KMS-11 (cell line): ENCODE data around the gene DIPK1B.
A peak's percentile ranks its signal among the peaks of the same experiment; 100 is the strongest.

Experiments used
- H2AFZ ChIP-seq: fragments of 200-600 bp; sonication (generic); 2 replicates; pipeline ENCODE4 v1.6.1; 2016; ENCODE audit warnings: antibody characterized with exemption, mixed run types, low read depth
- H3K27ac ChIP-seq: fragments of 200-600 bp; sonication (generic); 2 replicates; pipeline ENCODE4 v1.6.1; 2016; ENCODE audit warnings: mild to moderate bottlenecking, mixed run types
- H3K27me3 ChIP-seq: fragments of 200-600 bp; sonication (generic); 2 replicates; pipeline ENCODE4 v1.6.1; 2017; ENCODE audit warnings: mild to moderate bottlenecking, low read depth, mixed run types, moderate library complexity; ENCODE audit not compliant: insufficient read depth
- H3K36me3 ChIP-seq: fragments of 200-600 bp; sonication (generic); 2 replicates; pipeline ENCODE4 v1.6.1; 2017; ENCODE audit warnings: mild to moderate bottlenecking, mixed run types; ENCODE audit not compliant: insufficient read depth
- H3K4me1 ChIP-seq: fragments of 200-600 bp; sonication (generic); 2 replicates; pipeline ENCODE4 v1.6.1; 2016; ENCODE audit warnings: mild to moderate bottlenecking, low read depth, mixed run types; ENCODE audit not compliant: poor library complexity, severe bottlenecking
- H3K4me2 ChIP-seq: fragments of 200-600 bp; sonication (generic); 2 replicates; pipeline ENCODE4 v1.7.0; 2016; ENCODE audit warnings: mild to moderate bottlenecking, mixed run types
- H3K4me3 ChIP-seq: fragments of 200-600 bp; sonication (generic); IDR thresholded peaks from 2 replicates; pipeline ENCODE4 v1.6.1; 2017; ENCODE audit warnings: low read depth, low read length, mixed read lengths; ENCODE audit not compliant: insufficient read depth
- H3K79me2 ChIP-seq: fragments of 200-600 bp; sonication (generic); 2 replicates; pipeline ENCODE4 v1.6.1; 2016; ENCODE audit warnings: low read depth, mixed run types; ENCODE audit not compliant: insufficient read depth
- H3K9ac ChIP-seq: fragments of 200-600 bp; sonication (generic); 2 replicates; pipeline ENCODE4 v1.6.1; 2016; ENCODE audit warnings: mild to moderate bottlenecking, mixed run types
- H4K20me1 ChIP-seq: fragments of 200-600 bp; sonication (generic); 2 replicates; pipeline ENCODE4 v1.6.1; 2016; ENCODE audit warnings: mild to moderate bottlenecking, mixed run types; ENCODE audit not compliant: insufficient read depth
- CTCF ChIP-seq: fragments of 200-600 bp; sonication (generic); conservative IDR thresholded peaks from 2 replicates; pipeline ENCODE4 v1.6.1; 2017; ENCODE audit warnings: low read depth, mild to moderate bottlenecking, antibody characterized with exemption, low read length, moderate library complexity, mixed read lengths

Gene DIPK1B

GRCh38 chr9:136685790-136686533 is 26.4 kb upstream of the DIPK1B start:
- Histone ChIP-seq H3K79me2 (peaks cover 16% of the 10 kb centered on the region; the same call in 1 of the 2 replicates), H2AFZ (no peak overlapping the region), H3K9ac (peak overlapping the region; percentile 70; the same call in 1 of the 2 replicates), H3K27me3 (no peaks in the 10 kb centered on the region), H3K36me3 (no peaks in the 10 kb centered on the region), H3K4me1 (peaks cover 14% of the 10 kb centered on the region), H3K27ac (no peak overlapping the region), H3K4me3 (no peak overlapping the region), H3K4me2 (peak overlapping the region; percentile 93), H4K20me1 (no peaks in the 10 kb centered on the region)
- no peak for TF ChIP-seq CTCF

GRCh38 chr9:136686534-136686793 is 25.9 kb upstream of the DIPK1B start:
- Histone ChIP-seq H2AFZ (peak overlapping the region; percentile 66; the same call in 1 of the 2 replicates), H3K4me3 (no peak overlapping the region), H3K79me2 (peaks cover 16% of the 10 kb centered on the region; the same call in 1 of the 2 replicates), H3K4me2 (peak overlapping the region; percentile 93), H3K36me3 (no peaks in the 10 kb centered on the region), H3K27me3 (no peaks in the 10 kb centered on the region), H3K9ac (peak overlapping the region; percentile 70), H3K4me1 (peaks cover 19% of the 10 kb centered on the region), H4K20me1 (no peaks in the 10 kb centered on the region), H3K27ac (no peak overlapping the region)
- no peak for TF ChIP-seq CTCF

- Histone ChIP-seq H3K79me2 (peaks cover 16% of the 10 kb centered on the region; the same call in 1 of the 2 replicates), H2AFZ (peak within 1 kb of the TSS; percentile 66), H4K20me1 (no peaks in the 10 kb centered on the region), H3K4me2 (peak within 1 kb of the TSS; percentile 93), H3K36me3 (no peaks in the 10 kb centered on the region), H3K4me1 (peaks cover 19% of the 10 kb centered on the region), H3K27ac (peak within 1 kb of the TSS; percentile 66), H3K4me3 (no peak within 1 kb of the TSS), H3K27me3 (no peaks in the 10 kb centered on the region), H3K9ac (peak within 1 kb of the TSS; percentile 70)
- no peak for TF ChIP-seq CTCF
These were observed 25.3 kb upstream of the DIPK1B start, which contains the start of gene AGPAT2 for GRCh38 chr9:136686794-136687711. Gene AGPAT2, minus strand, starts transcription at chr9:136687457. Its CDS starts 100 bp downstream, at chr9:136687357.

GRCh38 chr9:136687721-136688223 is 24.6 kb upstream of the DIPK1B start:
- peaks cover 22% of the 10 kb centered on the region for H3K4me1 ChIP-seq

More at GRCh38 chr9:136687721-136688223, 24.6 kb upstream of the DIPK1B start:
- no peaks in the 10 kb centered on the region for H3K27me3 ChIP-seq
- H3K4me2 ChIP-seq = peak overlapping the region; percentile 29; the same call in 1 of the 2 replicates
- H3K9ac ChIP-seq = no peak overlapping the region
- H3K4me3 ChIP-seq = no peak overlapping the region
- no peak for TF ChIP-seq CTCF
- H3K36me3 ChIP-seq = no peaks in the 10 kb centered on the region
- peaks cover 16% of the 10 kb centered on the region; the same call in 1 of the 2 replicates for H3K79me2 ChIP-seq
- H2AFZ ChIP-seq = 0 out of 2 replicates have a peak overlapping the region, but pooled peaks have one; percentile 34
- H3K27ac ChIP-seq = no peak overlapping the region
- no peaks in the 10 kb centered on the region for H4K20me1 ChIP-seq
